ENCODE data around the gene MYB.
"Not testable (repeated sequence)": the region's sequence is repeated elsewhere in the genome, so short reads cannot be mapped to it uniquely, and the experiment has no call there.

The MYB gene

DNA sequence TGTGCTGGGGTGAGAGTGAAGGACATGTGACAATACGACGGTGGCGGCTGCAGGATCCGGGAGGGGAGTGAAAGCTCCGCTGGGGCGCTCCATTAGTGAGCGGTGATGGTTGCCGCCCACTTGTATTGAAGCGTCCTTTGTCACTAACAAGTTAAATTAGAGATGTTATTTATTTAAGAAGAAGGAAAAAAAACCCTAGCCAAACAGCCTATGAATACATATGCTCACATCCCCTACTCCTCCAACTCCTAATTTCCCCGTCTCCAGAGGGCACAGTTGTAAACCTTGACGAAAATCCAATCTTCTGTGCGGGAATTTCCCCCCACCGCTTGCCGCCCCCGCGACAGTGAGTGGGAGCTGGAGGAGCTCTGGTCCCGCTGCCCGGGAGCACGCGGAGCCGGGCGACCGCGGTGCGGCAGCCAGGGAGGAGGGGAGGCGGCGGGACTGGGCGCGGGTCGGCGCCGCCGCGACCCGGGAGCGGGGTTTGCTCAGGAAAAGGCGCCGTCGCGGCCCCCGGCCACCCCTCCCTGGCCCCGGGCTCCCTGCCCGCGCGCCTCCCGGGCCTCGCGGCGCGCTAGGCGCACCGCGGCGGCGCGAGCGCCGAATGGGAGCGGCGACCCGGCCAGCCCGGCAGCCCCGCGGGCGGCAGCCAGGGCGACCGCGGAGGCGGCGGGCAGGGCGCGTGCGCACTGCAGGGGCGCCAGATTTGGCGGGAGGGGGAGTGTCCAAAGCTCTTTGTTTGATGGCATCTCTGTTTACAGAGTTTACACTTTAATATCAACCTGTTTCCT, at the start of gene MYB:
Gene MYB (plus strand): TSS at position 767 of the 791 bp plus-strand sequence. CDS start 206 bp downstream, outside the sequence.
- DNase-seq (ENCODE audit: low read depth): peak; percentile 62

- no peak for DNase-seq (ENCODE audit: low read depth)
Measured at GRCh38 chr6:135132776-135133175, 48.3 kb upstream of the MYB start.

- no peak for DNase-seq (ENCODE audit: low read depth)
Measured at GRCh38 chr6:135135835-135136234, 45.3 kb upstream of the MYB start.

- no peak for DNase-seq (ENCODE audit: low read depth)
Measured at GRCh38 chr6:135137826-135138225, 43.3 kb upstream of the MYB start.

DNA sequence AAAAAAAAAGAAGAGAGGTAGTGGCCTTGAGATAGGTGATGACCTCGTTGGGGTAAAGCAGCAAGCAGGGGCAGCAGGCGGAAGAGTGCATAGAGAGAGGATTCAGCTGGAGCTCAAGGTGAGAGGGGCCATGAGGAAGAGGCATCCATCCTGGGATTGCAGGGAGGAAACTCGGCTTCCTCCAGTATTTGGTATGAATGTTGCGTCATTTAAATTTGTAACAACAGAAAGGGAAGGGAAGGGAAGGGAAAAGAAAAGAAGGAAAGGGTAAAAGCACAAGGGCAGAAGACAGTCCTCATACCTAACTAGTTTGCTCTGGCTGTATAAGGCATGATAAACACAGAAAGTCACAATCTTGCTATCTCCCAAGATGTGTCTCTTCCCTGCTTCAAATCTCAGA, 39.9 kb upstream of the MYB start:
- DNase-seq (ENCODE audit: low read depth): no peak

DNA sequence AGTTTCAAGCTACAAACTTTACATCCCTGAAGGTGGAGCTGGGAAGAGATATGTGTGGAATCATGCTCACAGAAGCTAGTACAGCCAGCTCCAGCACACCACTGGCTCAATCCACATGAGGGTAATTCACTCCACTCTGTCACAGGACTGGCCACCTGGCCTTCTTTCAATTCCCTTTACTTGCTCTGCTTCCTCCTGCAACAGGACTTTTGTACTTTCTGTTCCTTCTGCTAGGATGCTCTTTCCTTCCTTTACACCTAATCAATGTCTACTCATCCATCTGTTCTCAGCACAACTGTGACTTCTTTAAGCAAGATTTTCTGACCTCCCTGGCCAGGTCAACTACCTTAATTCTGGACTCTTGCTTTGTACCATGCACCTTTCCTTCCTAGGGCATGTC, 39.4 kb upstream of the MYB start:
- DNase-seq (ENCODE audit: low read depth): no peak

DNA sequence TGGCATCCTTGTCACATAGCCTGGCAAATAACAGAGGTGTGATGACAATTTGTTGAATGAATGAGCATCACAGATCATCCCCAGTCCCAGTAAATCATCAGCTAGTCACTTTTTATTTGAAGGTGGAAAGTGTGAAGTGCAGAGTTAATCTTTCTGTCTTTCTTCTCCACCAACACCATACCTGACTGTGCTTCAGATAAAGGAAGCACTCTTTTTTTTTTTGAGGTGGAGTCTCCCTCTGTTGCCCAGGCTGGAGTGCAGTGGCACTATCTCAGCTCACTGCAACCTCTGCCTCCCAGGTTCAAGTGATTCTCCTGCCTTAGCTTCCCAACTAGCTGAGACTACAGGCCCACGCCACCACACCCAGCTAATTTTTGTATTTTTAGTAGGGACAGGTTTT, 38.9 kb upstream of the MYB start:
- not testable (repeated sequence) for DNase-seq (ENCODE audit: low read depth)

DNA sequence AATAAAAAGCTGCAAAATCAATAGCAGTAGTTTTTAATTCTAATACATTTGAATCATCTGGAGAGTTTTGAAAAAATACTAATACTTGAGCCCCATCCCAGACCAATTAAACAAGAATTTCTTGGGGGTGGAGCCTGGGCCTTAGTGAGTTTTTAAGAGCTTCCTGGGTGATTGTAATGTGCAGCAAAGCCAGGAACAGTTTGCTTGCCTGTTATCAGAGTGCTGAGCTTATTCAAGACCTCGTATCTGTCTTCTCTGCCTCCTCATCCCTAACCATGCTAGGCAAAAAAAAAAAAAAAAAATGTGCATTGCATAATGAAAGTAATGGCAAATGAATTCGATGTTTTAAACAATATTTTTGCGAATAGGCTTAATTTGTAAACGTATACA, 36.4 kb upstream of the MYB start:
- peak; percentile 21 for DNase-seq (ENCODE audit: low read depth)

GRCh38 chr6:135145063-135145800, 35.9 kb upstream of the MYB start:
- DNase-seq (ENCODE audit: low read depth): peak; percentile 42

GRCh38 chr6:135146162-135146934, 34.8 kb upstream of the MYB start:
- DNase-seq (ENCODE audit: low read depth): peak; percentile 83

- peak; percentile 25 for DNase-seq (ENCODE audit: low read depth)
Measured at GRCh38 chr6:135147637-135148592, 33.2 kb upstream of the MYB start.

DNA sequence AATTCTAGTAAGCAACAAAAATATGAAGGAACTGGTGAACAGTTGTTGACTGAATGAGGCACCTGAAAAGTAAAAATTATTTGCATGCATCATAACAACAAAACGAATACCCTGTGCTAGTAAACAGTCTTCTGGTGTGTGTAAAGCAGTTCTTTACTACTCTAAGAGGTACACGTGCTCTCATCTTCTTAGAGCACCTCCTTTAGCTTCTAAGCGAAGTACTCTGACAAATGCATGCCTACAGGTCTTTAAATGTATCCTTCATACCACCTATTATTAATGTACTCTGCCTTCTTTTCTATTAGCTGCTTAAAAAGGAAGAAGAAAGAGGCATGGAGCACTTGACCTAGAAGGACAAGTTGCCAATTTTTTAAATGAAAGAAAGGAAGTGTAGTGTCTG, 32.2 kb upstream of the MYB start:
- DNase-seq (ENCODE audit: low read depth): no peak

DNA sequence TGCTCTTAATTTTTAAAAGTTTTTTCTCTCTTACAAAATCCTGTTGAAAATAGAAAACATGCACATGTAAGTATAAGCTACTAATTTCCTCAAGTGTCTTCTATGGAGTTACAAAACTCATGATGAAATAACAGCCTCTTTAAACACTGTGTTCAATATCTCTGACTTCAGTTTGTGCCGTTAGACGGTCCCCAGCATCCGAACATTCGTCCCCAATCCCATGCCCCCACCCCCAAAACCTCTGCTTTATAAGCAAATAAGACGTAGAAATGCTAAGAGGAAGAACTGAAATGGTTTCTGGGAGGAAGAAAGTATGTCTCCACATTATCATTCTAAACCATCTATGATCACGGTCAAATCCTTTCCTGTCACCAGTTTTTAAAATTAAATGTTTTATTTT, 31.7 kb upstream of the MYB start:
- DNase-seq (ENCODE audit: low read depth): no peak

DNA sequence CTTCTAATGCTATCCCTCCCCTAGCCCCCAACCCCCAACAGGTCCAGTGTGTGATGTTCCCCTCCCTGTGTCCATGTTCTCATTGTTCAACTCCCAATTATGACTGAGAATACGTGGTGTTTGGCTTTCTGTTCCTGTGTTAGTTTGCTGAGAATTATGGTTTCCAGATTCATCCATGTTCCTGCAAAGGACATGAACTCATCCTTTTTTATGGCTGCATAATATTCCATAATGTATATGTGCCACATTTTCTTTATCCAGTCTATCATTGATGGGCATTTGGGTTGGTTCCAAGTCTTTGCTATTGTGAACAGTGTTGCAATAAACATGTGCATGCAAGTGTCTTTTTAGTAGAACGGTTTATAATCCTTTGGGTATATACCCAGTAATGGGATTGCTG, 30.6 kb upstream of the MYB start:
- not testable (repeated sequence) for DNase-seq (ENCODE audit: low read depth)

DNA sequence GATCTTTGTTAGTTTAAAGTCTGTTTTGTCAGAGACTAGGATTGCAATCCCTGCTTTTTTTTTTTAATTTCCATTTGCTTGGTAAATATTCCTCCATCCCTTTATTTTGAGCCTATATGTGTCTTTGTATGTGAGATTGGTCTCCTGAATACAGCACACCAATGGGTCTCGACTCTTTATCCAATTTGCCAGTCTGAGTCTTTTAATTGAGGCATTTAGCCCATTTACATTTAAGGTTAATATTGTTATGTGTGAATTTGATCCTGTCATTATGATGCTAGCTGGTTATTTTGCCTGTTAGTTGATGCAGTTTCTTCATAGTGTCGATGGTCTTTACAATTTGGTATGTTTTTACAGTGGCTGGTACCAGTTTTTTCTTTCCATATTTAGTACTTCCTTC, 27.0 kb upstream of the MYB start:
- DNase-seq (ENCODE audit: low read depth): not testable (repeated sequence)

GRCh38 chr6:135158397-135158796, 22.7 kb upstream of the MYB start:
- no peak for DNase-seq (ENCODE audit: low read depth)

DNA sequence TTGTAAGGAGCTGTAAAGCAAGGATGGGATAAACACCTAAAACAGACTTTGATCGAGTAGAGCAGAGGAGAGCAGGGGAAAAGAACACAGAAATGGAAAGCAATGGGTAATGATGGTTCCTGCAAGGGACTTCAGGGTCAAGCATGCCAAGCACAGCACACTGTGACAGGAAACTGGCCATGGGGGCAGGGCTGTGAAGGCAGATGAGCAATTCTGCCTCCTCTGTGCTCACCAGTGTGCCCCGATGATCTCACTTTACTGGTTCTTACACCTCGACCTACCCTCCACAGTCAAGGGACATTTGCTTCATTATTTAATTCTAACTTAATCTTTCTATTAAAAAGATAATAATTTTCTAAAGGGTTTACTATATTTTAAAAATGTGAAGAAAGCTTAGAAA, 21.6 kb upstream of the MYB start:
- DNase-seq (ENCODE audit: low read depth): peak; percentile 39

GRCh38 chr6:135161411-135162395, 19.4 kb upstream of the MYB start:
- DNase-seq (ENCODE audit: low read depth): no peak

DNA sequence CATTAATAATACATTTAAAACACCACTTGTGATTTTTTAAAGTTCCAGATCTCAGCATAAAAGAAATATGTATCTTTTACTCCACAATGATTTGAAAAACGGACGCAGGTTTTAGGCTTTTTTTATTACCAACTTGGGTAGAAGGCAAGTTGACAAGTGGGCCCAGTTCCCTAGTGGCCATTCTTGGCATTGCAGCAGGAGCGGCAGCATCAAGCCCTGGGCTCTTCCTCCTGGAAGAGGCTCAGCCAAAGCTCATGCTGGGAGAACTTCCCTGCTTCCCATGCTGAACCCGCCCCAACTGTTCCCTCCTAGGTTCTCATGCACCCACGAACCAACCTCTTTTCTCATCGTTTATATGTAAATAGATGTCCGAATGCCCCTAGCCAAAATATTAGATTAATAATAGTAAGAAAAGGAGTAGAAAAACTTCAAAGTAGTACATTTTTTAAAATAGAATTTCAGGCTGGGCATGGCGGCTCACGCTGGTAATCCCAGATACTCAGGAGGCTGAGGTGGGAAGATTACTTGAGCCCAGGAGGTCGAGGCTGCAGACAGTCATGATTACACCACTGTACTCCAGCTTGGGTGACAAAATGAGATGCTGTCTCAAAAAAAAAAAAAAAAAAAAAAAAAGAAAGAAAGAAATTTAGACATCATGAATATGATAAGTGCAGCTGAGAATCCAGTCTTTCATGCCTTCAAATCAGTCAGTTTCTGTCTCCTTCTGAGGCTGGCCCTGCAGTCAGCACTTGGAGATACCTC, 18.2 kb upstream of the MYB start:
- no peak for DNase-seq (ENCODE audit: low read depth)

- DNase-seq (ENCODE audit: low read depth): no peak
Measured at GRCh38 chr6:135163440-135163738, 17.7 kb upstream of the MYB start.

Measured in EH (cell line).